ENCODE results near the gene UPK3A.
"Not testable (repeated sequence)": the region's sequence is repeated elsewhere in the genome, so short reads cannot be mapped to it uniquely, and the experiment has no call there.

Gene UPK3A

GRCh38 chr22:45285263-45286058 lies 712 bp downstream of the UPK3A start:
- DNase-seq: no peak

- DNase-seq: no peak
Measured at GRCh38 chr22:45286854-45287551, 2.3 kb downstream of the UPK3A start.

- peak; percentile 21 for DNase-seq
Measured at GRCh38 chr22:45290410-45290936, 5.7 kb downstream of the UPK3A start.

- DNase-seq: no peak
Measured at GRCh38 chr22:45291061-45291930, 6.5 kb downstream of the UPK3A start.

GRCh38 chr22:45291931-45292290 lies 7.2 kb downstream of the UPK3A start:
- DNase-seq: no peak

- DNase-seq: no peak
Measured at GRCh38 chr22:45292731-45293442, 8.1 kb downstream of the UPK3A start.

GRCh38 chr22:45294030-45294429 lies 9.3 kb downstream of the UPK3A start:
- no peak for DNase-seq

- DNase-seq: not testable (repeated sequence)
Measured at GRCh38 chr22:45295004-45295403, 10.3 kb downstream of the UPK3A start.

- no peak for DNase-seq
Measured at GRCh38 chr22:45295492-45295891, 10.7 kb downstream of the UPK3A start.

GRCh38 chr22:45296628-45297297 lies 12.0 kb downstream of the UPK3A start:
- no peak for DNase-seq

GRCh38 chr22:45298934-45299505 lies 14.3 kb downstream of the UPK3A start:
- no peak for DNase-seq

- no peak for DNase-seq
Measured at GRCh38 chr22:45302751-45303150, 18.0 kb downstream of the UPK3A start.

GRCh38 chr22:45303181-45303580 lies 18.4 kb downstream of the UPK3A start:
- no peak for DNase-seq

GRCh38 chr22:45304971-45305370 lies 20.2 kb downstream of the UPK3A start:
- peak; percentile 1 for DNase-seq

GRCh38 chr22:45305456-45306075 lies 20.8 kb downstream of the UPK3A start:
- no peak for DNase-seq

- DNase-seq: no peak
Measured at GRCh38 chr22:45306139-45306538, 21.4 kb downstream of the UPK3A start.

- DNase-seq: no peak
Measured at GRCh38 chr22:45308391-45308956, 23.7 kb downstream of the UPK3A start.

GRCh38 chr22:45308957-45309421 lies 24.2 kb downstream of the UPK3A start:
- no peak for DNase-seq

GRCh38 chr22:45309422-45310227 lies 24.9 kb downstream of the UPK3A start, which contains the start of gene FAM118A:
Gene FAM118A, plus strand, starts transcription at chr22:45309934. Its CDS starts 12,446 bp downstream, at chr22:45322380.
- peak; percentile 67 for DNase-seq

All from DMS79 treated with DMSO at 0.1 percent for 48 hours (cell line).